ENCODE measurements around the gene DSCAML1.

DNA sequence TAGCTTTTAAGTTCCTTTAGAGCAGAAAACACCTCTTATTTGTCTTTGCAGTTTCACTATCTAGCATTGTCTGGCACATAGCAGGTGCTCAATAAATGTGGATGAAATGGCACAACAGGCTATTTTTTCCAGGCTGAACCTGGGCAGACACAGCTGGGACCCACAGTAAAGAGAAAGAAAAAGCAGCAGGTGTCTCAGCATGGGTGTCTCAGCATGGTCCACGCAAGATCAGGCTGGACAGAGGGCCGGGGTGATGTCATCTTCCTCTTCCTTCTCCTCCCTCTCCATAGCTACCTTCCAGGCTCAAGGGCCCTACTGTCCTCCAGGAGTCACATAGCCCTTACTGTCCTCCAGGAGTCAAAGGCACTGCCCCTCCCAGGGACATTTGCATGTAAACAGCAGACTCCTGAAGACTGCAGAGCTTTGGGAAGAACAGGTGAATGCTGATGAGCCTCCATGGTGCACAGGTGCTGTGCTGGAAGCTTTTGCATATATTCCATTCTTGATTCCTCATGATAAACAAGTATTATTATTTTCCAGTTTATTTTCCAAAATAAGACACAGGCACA, 65.2 kb downstream of the DSCAML1 start:
- TF ChIP-seq POLR2A (IDR thresholded peaks at IDR 0.05) = no peak
- TF ChIP-seq, protein P1, sequence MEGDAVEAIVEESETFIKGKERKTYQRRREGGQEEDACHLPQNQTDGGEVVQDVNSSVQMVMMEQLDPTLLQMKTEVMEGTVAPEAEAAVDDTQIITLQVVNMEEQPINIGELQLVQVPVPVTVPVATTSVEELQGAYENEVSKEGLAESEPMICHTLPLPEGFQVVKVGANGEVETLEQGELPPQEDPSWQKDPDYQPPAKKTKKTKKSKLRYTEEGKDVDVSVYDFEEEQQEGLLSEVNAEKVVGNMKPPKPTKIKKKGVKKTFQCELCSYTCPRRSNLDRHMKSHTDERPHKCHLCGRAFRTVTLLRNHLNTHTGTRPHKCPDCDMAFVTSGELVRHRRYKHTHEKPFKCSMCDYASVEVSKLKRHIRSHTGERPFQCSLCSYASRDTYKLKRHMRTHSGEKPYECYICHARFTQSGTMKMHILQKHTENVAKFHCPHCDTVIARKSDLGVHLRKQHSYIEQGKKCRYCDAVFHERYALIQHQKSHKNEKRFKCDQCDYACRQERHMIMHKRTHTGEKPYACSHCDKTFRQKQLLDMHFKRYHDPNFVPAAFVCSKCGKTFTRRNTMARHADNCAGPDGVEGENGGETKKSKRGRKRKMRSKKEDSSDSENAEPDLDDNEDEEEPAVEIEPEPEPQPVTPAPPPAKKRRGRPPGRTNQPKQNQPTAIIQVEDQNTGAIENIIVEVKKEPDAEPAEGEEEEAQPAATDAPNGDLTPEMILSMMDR (IDR thresholded peaks at IDR 0.05) = no peak

Data from testis (tissue), 2 donors.